GM12878 (cell line): ENCODE data around the gene RALGPS1.

ENCODE experiments used
- BACH1 ChIP-seq: fragments of 450-650 bp; IDR thresholded peaks from 2 replicates; pipeline ENCODE4 v1.6.1; 2017; ENCODE audit warnings: mild to moderate bottlenecking, borderline replicate concordance
- CREB1 ChIP-seq: IDR thresholded peaks from 2 replicates; pipeline ENCODE4 v1.6.1; 2012; ENCODE audit warnings: low read depth, mild to moderate bottlenecking, inconsistent platforms
- CTCF ChIP-seq, 3 experiments: IDR thresholded peaks in 2 of 3; conservative IDR thresholded peaks in 1 of 3; 2 replicates each; pipeline ENCODE4 v1.5.1; 2011; ENCODE audit warnings: low read depth in 3 of 3, low read length in 3 of 3, mild to moderate bottlenecking in 3 of 3, control low read depth in 2 of 3, moderate library complexity in 2 of 3, inconsistent platforms in 1 of 3, mixed read lengths in 1 of 3; ENCODE audit not compliant: control insufficient read depth in 2 of 3, insufficient read depth in 1 of 3; ENCODE audit errors: extremely low read depth in 1 of 3
- EZH2 ChIP-seq: IDR thresholded peaks from 2 replicates; pipeline ENCODE4 v1.6.1; 2012; ENCODE audit warnings: low read depth, mild to moderate bottlenecking, control low read depth, inconsistent platforms, low read length, borderline replicate concordance; ENCODE audit not compliant: control insufficient read depth
- HCFC1 ChIP-seq: fragments of 150-350 bp; IDR thresholded peaks from 2 replicates; pipeline ENCODE4 v1.6.1; 2014; ENCODE audit warnings: low read length
- JUNB ChIP-seq: IDR thresholded peaks from 2 replicates; pipeline ENCODE4 v1.6.1; 2016; ENCODE audit warnings: antibody characterized with exemption, mild to moderate bottlenecking
- NR2C2 ChIP-seq: IDR thresholded peaks from 2 replicates; pipeline ENCODE4 v1.6.1; 2011; ENCODE audit warnings: borderline replicate concordance, low read depth; ENCODE audit not compliant: control insufficient read depth, insufficient read length
- POLR2AphosphoS5 ChIP-seq: IDR thresholded peaks from 2 replicates; pipeline ENCODE4 v1.6.1; 2011; ENCODE audit warnings: mild to moderate bottlenecking, low read length, inconsistent platforms
- TF ChIP-seq, protein P1 (sequence below): IDR thresholded peaks from 2 replicates; pipeline ENCODE4 v1.6.1; 2011; ENCODE audit warnings: mild to moderate bottlenecking, low read depth, low read length, moderate library complexity; ENCODE audit not compliant: insufficient replicate concordance

DNA sequence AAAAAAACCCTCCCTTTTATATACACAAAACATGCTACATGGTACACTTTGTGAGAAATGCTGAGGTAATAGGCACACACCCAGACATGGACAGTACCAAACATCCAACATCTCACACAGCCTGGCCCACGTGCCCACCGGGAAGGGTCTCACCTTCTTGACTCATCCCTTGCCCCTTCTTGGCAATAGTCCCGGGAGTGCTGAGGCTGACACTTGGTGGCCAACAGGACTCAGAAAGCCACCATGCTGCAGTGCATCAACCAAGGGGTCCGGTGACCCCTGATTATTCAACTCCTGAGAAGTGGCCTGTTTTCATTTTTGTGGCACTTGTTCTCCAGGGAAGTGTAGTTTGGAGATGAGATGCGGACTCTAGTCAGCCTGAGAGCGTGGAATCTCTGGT is 172.8 kb downstream of the RALGPS1 start:
- no peak for TF ChIP-seq POLR2AphosphoS5
- TF ChIP-seq NR2C2, result no peak
- TF ChIP-seq HCFC1, result no peak
- TF ChIP-seq CREB1, result no peak
- TF ChIP-seq CTCF (IDR thresholded peaks at IDR 0.05 in 2 of 3, conservative IDR thresholded peaks at IDR 0.05 in 1 of 3; ENCODE audit: control insufficient read depth in 2 of 3, extremely low read depth in 1 of 3, insufficient read depth in 1 of 3, low read depth in 3 of 3, low read length in 3 of 3), result no peak
- TF ChIP-seq EZH2, result no peak
- no peak for TF ChIP-seq BACH1
- no peak for TF ChIP-seq JUNB
- TF ChIP-seq, protein P1, sequence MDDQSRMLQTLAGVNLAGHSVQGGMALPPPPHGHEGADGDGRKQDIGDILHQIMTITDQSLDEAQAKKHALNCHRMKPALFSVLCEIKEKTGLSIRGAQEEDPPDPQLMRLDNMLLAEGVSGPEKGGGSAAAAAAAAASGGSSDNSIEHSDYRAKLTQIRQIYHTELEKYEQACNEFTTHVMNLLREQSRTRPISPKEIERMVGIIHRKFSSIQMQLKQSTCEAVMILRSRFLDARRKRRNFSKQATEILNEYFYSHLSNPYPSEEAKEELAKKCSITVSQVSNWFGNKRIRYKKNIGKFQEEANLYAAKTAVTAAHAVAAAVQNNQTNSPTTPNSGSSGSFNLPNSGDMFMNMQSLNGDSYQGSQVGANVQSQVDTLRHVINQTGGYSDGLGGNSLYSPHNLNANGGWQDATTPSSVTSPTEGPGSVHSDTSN, result no peak
